SJSA1 (cell line): ENCODE measurements around the gene TTC27. TPM values are rescaled to one million over a fixed set of nuclear protein-coding genes. Genes with fewer than 3 reads are reported as not detected.
A peak's percentile ranks its signal among the peaks of the same experiment; 100 is the strongest.

Experiments used
- DNase-seq, 2 experiments: peaks; one replicate each; pipeline ENCODE4 v3.0.0-alpha.2; 2015 to 2020; ENCODE audit warnings: low spot score in 2 of 2, low read depth in 1 of 2
- H3K27ac ChIP-seq: fragments of 250-450 bp; sonication (Bioruptor Pico); 2 replicates; pipeline ENCODE4 v1.5.1; 2020; ENCODE audit warnings: mild to moderate bottlenecking, moderate library complexity
- H3K27me3 ChIP-seq: fragments of 250-450 bp; sonication (Bioruptor Pico); replicated peaks from 2 replicates; pipeline ENCODE4 v1.5.1; 2020; ENCODE audit warnings: mild to moderate bottlenecking, moderate library complexity
- H3K36me3 ChIP-seq: fragments of 250-450 bp; sonication (Bioruptor Pico); 2 replicates; pipeline ENCODE4 v1.5.1; 2020; ENCODE audit warnings: mild to moderate bottlenecking
- H3K4me1 ChIP-seq: fragments of 250-450 bp; sonication (Bioruptor Pico); replicated peaks from 2 replicates; pipeline ENCODE4 v1.6.1; 2021; ENCODE audit warnings: mild to moderate bottlenecking
- H3K4me3 ChIP-seq: fragments of 250-450 bp; sonication (Bioruptor Pico); 2 replicates; pipeline ENCODE4 v1.5.1; 2020; ENCODE audit warnings: mild to moderate bottlenecking
- H3K9me3 ChIP-seq: fragments of 250-450 bp; sonication (Bioruptor Pico); replicated peaks from 2 replicates; pipeline ENCODE4 v1.5.1; 2020; ENCODE audit warnings: mild to moderate bottlenecking
- total RNA-seq: library from RNA; depleted of rRNA; stranded (reverse); fragments of >200 nt; shearing (Covaris generic); gene quantifications from 2 replicates; pipeline ENCODE4 v1.2.3, GENCODE V29; 2014

Gene TTC27
- total RNA-seq, 1 experiment from 2014 or later, result 23.7 TPM

- Histone ChIP-seq H3K9me3 (no peaks in the 10 kb centered on the region), H3K4me3 (no peak overlapping the region), H3K36me3 (no peaks in the 10 kb centered on the region), H3K27me3 (no peaks in the 10 kb centered on the region), H3K27ac (no peak overlapping the region), H3K4me1 (peaks cover 3% of the 10 kb centered on the region; the same call in 1 of the 2 replicates)
- DNase-seq, result no peak
Observed at GRCh38 chr2:32801741-32802140, 173.9 kb downstream of the TTC27 start.

GRCh38 chr2:32802877-32803276 is 175.0 kb downstream of the TTC27 start:
- H3K27ac ChIP-seq, result no peak overlapping the region
- no peak overlapping the region for H3K4me3 ChIP-seq
- H3K9me3 ChIP-seq, result no peaks in the 10 kb centered on the region
- peaks cover 3% of the 10 kb centered on the region; the same call in 1 of the 2 replicates for H3K4me1 ChIP-seq
- no peak for DNase-seq
- no peaks in the 10 kb centered on the region for H3K36me3 ChIP-seq
- no peaks in the 10 kb centered on the region for H3K27me3 ChIP-seq

GRCh38 chr2:32804205-32804604 is 176.4 kb downstream of the TTC27 start:
- no peak for DNase-seq
- no peak overlapping the region for H3K4me3 ChIP-seq
- no peaks in the 10 kb centered on the region for H3K36me3 ChIP-seq
- no peak overlapping the region for H3K27ac ChIP-seq
- no peaks in the 10 kb centered on the region for H3K4me1 ChIP-seq
- H3K27me3 ChIP-seq, result no peaks in the 10 kb centered on the region
- no peaks in the 10 kb centered on the region for H3K9me3 ChIP-seq

GRCh38 chr2:32805104-32806095 is 177.6 kb downstream of the TTC27 start:
- Histone ChIP-seq H3K27ac (no peak overlapping the region), H3K9me3 (no peaks in the 10 kb centered on the region), H3K36me3 (no peaks in the 10 kb centered on the region), H3K4me1 (no peaks in the 10 kb centered on the region), H3K27me3 (no peaks in the 10 kb centered on the region), H3K4me3 (no peak overlapping the region)
- DNase-seq, result no peak

- no peak for DNase-seq
- Histone ChIP-seq H3K4me3 (no peak overlapping the region), H3K27me3 (no peaks in the 10 kb centered on the region), H3K4me1 (peaks cover 1% of the 10 kb centered on the region), H3K36me3 (no peaks in the 10 kb centered on the region; the same call in 1 of the 2 replicates), H3K9me3 (no peaks in the 10 kb centered on the region), H3K27ac (no peak overlapping the region)
Observed at GRCh38 chr2:32806857-32807256, 179.0 kb downstream of the TTC27 start.

- H3K36me3 ChIP-seq, result no peaks in the 10 kb centered on the region; the same call in 1 of the 2 replicates
Observed at GRCh38 chr2:32807662-32808061, 179.8 kb downstream of the TTC27 start.

GRCh38 chr2:32810909-32811495 is 183.2 kb downstream of the TTC27 start:
- Histone ChIP-seq H3K27me3 (no peaks in the 10 kb centered on the region), H3K27ac (no peak overlapping the region), H3K4me1 (peaks cover 5% of the 10 kb centered on the region), H3K4me3 (no peak overlapping the region), H3K36me3 (peaks cover 7% of the 10 kb centered on the region; the same call in 1 of the 2 replicates), H3K9me3 (no peaks in the 10 kb centered on the region)
- no peak for DNase-seq

More at GRCh38 chr2:32807662-32808061, 179.8 kb downstream of the TTC27 start:
- H3K9me3 ChIP-seq, result no peaks in the 10 kb centered on the region
- no peak for DNase-seq
- no peak overlapping the region for H3K27ac ChIP-seq
- no peak overlapping the region for H3K4me3 ChIP-seq
- H3K4me1 ChIP-seq, result peaks cover 5% of the 10 kb centered on the region
- H3K27me3 ChIP-seq, result no peaks in the 10 kb centered on the region

- H3K4me1 ChIP-seq, result peaks cover 5% of the 10 kb centered on the region
- H3K36me3 ChIP-seq, result peaks cover 7% of the 10 kb centered on the region; the same call in 1 of the 2 replicates
Observed at GRCh38 chr2:32811696-32812095, 183.8 kb downstream of the TTC27 start.

GRCh38 chr2:32812316-32812715 is 184.5 kb downstream of the TTC27 start:
- Histone ChIP-seq H3K36me3 (peaks cover 7% of the 10 kb centered on the region; the same call in 1 of the 2 replicates), H3K27ac (no peak overlapping the region), H3K4me1 (peaks cover 5% of the 10 kb centered on the region), H3K9me3 (no peaks in the 10 kb centered on the region), H3K27me3 (no peaks in the 10 kb centered on the region), H3K4me3 (no peak overlapping the region)
- peak in 1 of 2 experiments; percentile 20 for DNase-seq

More at GRCh38 chr2:32811696-32812095, 183.8 kb downstream of the TTC27 start:
- H3K27me3 ChIP-seq, result no peaks in the 10 kb centered on the region
- no peak overlapping the region for H3K4me3 ChIP-seq
- H3K27ac ChIP-seq, result no peak overlapping the region
- H3K9me3 ChIP-seq, result no peaks in the 10 kb centered on the region
- DNase-seq, result no peak

- Histone ChIP-seq H3K27me3 (no peaks in the 10 kb centered on the region), H3K27ac (no peak overlapping the region), H3K36me3 (no peaks in the 10 kb centered on the region), H3K9me3 (no peaks in the 10 kb centered on the region), H3K4me3 (no peak overlapping the region), H3K4me1 (peaks cover 28% of the 10 kb centered on the region)
- DNase-seq, result no peak
Observed at GRCh38 chr2:32820088-32820487, 192.2 kb downstream of the TTC27 start.

GRCh38 chr2:32820701-32821100 is 192.9 kb downstream of the TTC27 start:
- Histone ChIP-seq H3K4me3 (no peak overlapping the region), H3K27ac (no peak overlapping the region), H3K4me1 (peaks cover 34% of the 10 kb centered on the region), H3K27me3 (no peaks in the 10 kb centered on the region), H3K36me3 (no peaks in the 10 kb centered on the region), H3K9me3 (no peaks in the 10 kb centered on the region)
- DNase-seq, result no peak

GRCh38 chr2:32824070-32824809 is 196.4 kb downstream of the TTC27 start:
- H3K9me3 ChIP-seq, result no peaks in the 10 kb centered on the region
- no peak overlapping the region for H3K27ac ChIP-seq
- DNase-seq, result peak in 1 of 2 experiments; percentile 12
- peaks cover 44% of the 10 kb centered on the region for H3K4me1 ChIP-seq
- H3K36me3 ChIP-seq, result no peaks in the 10 kb centered on the region
- no peak overlapping the region for H3K4me3 ChIP-seq
- no peaks in the 10 kb centered on the region for H3K27me3 ChIP-seq

GRCh38 chr2:32825291-32825712 is 197.5 kb downstream of the TTC27 start:
- H3K9me3 ChIP-seq, result no peaks in the 10 kb centered on the region
- H3K4me3 ChIP-seq, result no peak overlapping the region
- H3K4me1 ChIP-seq, result peaks cover 44% of the 10 kb centered on the region
- H3K36me3 ChIP-seq, result no peaks in the 10 kb centered on the region
- DNase-seq, result peak; percentile 71 to 72
- no peaks in the 10 kb centered on the region for H3K27me3 ChIP-seq
- no peak overlapping the region for H3K27ac ChIP-seq
